DOHH2 (cell line): ENCODE data around the gene FBLN2.

ENCODE experiments used
- EZH2phosphoT487 ChIP-seq: fragments of 200-600 bp; sonication (generic); IDR thresholded peaks from 2 replicates; pipeline ENCODE4 v1.6.1; 2017; ENCODE audit warnings: borderline replicate concordance, mild to moderate bottlenecking, antibody characterized with exemption, low read length, moderate library complexity, mixed read lengths
- TF ChIP-seq, protein P1 (sequence below): fragments of 200-600 bp; sonication (generic); IDR thresholded peaks from one replicate; pipeline ENCODE4 v1.5.1; 2014; ENCODE audit warnings: antibody characterized with exemption, mild to moderate bottlenecking, low read depth, low read length; ENCODE audit not compliant: poor library complexity, severe bottlenecking

DNA sequence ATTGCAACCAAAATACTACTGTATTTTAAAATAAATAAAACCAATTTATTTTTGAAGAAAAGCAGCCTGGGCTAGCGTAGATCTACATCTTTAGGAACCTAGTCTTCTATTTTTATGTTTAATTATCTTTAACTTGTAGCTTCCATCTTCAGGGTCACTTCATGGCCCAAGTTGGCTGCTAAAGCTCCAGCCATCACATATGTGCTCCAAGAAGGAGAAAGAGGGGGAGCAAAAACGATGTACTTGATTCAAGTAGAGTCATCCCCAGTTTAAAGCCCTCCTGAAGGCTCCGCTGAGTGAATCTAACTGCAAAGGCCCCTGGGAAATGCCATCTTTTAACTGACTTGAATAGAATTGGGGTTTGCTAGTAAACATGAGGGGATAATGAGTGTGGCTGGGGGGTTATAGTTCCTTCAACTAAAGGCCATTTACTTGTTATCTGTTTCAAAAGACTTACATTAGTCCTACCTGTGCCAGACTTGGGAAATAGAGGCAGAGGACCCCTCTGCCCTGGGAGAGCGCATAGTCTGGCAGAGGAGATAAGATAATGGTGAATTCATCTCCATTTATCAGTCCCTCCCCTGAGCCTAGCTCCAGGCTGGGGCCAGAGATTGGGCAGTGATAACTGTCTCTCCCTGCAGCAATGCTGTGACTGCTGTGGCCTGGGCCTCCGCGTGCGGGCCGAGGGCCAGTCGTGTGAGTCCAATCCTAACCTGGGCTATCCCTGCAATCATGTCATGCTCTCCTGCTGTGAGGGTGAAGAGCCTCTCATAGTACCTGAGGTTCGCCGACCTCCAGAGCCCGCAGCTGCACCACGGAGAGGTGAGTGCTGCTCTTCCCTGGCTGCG, 64.6 kb downstream of the FBLN2 start:
- TF ChIP-seq EZH2phosphoT487, result no peak
- TF ChIP-seq, protein P1, sequence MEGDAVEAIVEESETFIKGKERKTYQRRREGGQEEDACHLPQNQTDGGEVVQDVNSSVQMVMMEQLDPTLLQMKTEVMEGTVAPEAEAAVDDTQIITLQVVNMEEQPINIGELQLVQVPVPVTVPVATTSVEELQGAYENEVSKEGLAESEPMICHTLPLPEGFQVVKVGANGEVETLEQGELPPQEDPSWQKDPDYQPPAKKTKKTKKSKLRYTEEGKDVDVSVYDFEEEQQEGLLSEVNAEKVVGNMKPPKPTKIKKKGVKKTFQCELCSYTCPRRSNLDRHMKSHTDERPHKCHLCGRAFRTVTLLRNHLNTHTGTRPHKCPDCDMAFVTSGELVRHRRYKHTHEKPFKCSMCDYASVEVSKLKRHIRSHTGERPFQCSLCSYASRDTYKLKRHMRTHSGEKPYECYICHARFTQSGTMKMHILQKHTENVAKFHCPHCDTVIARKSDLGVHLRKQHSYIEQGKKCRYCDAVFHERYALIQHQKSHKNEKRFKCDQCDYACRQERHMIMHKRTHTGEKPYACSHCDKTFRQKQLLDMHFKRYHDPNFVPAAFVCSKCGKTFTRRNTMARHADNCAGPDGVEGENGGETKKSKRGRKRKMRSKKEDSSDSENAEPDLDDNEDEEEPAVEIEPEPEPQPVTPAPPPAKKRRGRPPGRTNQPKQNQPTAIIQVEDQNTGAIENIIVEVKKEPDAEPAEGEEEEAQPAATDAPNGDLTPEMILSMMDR, result no peak
